GM18873 (cell line): ENCODE measurements around the gene MOV10L1.

ENCODE experiments used
- ATAC-seq: cut with Tn5 transposase; IDR thresholded peaks from one replicate; pipeline ENCODE4 v1.9.1; 2021; ENCODE audit warnings: mild to moderate bottlenecking, moderate library complexity, moderate number of reproducible peaks; ENCODE audit not compliant: unreplicated experiment, low FRiP score

The MOV10L1 gene

GRCh38 chr22:50184902-50185374 lies 95.1 kb downstream of the MOV10L1 start:
- no peak for ATAC-seq

- no peak for ATAC-seq
Observed at GRCh38 chr22:50185375-50186087, 95.7 kb downstream of the MOV10L1 start, which contains the start of gene TRABD. TRABD (plus strand) TSS chr22:50185913; CDS start chr22:50193061, 7,148 bp downstream.

GRCh38 chr22:50186181-50186714 lies 96.4 kb downstream of the MOV10L1 start:
- no peak for ATAC-seq

DNA sequence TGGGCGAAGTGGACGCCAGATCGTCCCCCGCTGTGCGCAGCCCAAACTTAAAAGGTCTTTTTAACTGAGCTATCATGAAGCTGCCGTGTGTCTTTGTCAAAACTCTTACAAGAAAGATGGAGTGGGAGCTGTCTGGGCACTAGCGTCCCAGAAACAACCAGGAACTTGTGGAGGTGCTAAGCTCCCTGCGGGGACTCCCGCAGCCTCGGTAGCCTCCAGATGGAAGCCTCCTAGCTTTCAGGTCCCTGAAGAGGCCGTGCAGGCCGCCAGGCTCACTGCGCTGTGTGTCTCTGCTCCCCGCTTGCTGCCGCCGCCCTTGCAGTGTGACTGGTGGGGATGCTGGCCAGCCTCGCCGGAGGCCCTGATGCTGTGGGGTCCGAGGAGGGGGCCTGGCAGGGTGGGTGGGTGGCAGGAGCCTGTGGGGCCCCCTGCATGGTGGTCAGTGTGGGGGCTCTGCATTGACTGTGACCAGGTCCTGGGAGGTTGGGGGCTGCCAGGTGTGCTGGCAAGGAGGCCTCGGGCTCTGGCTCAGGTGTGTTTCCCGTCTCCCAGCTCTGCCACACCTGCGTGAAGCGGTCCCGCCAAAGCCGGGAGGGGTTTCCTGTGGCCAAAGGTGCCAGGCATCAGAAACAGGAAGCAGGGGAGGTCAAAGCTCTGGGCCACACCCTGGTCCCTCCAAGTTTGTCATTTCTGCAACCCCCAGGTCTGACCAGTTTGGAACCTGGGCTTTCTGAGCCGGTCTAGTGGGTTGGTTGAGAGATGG lies 97.1 kb downstream of the MOV10L1 start:
- ATAC-seq: no peak

- no peak for ATAC-seq
Observed at GRCh38 chr22:50188356-50188755, 98.5 kb downstream of the MOV10L1 start.

- ATAC-seq: no peak
Observed at GRCh38 chr22:50189184-50189848, 99.5 kb downstream of the MOV10L1 start.

DNA sequence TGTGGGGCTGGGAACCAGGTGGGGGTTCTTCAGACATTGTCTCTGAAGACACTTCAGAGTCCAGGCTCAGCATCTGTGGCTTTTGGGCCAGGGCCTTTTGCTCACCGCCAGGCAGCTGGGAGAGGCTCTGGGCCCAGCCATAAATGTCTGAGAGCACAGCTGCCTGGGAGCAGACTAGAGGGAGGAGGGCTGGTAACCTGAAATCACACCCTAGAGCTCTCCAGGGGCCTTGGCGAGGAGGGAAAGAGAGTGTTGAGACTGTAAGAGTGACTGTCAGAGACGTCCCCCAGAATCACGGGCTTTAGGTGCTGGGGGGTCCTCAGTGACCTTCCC lies 100.0 kb downstream of the MOV10L1 start:
- ATAC-seq: no peak

DNA sequence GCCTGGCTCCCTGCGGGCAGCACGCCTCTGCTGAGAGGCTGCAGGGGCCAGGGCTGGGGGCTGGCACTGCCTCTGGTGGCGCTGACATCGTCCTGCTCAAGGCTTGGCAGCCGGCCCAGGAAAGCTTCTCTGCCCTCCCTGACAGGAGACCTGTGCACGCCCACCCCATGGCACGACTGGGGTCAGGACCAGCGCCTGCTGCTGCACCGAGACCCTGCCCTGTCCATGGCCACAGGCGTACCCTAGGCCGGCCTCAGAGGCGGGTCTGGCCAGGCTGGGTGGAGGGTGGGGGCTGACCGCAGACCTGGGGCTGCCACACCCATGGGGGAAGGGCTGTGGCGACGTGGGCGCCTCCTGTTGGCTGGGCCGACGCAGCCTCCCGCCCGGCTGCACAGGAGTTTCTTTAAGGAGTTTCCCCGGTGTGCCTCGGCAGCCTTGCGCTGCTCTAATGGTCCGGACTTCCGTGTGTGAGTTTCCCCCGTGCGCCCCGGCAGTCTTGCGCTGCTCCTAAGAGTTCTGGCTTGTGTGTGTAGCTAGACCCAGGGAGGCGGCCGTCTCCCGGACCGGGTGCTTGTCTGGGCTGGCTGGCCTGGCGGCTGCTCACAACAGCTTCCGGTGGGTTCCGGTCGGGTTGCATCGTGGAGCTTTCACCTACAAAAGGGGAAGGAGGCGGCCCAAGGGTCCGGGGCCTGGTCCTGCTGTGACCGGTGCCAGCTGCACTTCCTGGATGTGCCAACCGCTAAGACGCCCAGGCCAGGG lies 100.6 kb downstream of the MOV10L1 start:
- ATAC-seq: peak; percentile 33

DNA sequence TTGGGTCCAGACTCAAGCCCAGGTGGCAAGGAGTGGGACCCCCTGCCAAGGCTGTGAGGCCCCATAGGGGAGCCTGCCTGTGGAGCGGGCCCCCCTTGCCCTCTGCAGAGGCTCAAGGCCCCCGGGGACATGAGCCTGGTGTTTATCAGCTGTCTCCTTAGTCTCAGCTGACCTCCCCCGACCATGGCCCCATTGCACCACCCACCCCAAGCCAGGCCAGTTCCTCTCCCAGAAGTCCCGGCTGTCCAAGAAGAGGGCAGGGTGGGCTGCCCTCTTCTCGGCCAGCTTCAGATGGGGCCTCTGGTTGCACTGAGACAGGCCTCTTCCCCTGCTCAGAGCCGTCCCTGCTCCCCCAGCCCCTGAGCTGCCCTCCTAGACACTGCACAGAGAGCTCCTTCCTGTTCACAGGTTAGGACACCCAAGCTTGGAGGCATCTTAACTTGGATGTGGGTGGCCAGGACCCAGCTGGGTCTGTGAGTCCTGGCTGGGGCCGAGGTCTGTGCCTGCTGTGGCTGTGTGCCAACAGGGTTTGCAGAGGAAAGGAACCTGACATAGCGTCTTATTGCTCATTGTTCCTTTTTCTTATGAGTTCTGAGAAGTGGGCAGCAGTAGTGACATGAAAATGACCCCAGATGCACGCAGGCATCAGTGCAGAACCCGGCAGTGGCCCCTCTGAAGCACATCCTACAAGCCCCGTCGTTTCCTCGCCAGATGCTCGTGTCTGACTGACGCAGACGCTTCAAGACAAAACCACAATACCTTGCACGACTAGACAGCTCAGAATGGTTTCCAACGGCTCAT lies 101.3 kb downstream of the MOV10L1 start:
- no peak for ATAC-seq

DNA sequence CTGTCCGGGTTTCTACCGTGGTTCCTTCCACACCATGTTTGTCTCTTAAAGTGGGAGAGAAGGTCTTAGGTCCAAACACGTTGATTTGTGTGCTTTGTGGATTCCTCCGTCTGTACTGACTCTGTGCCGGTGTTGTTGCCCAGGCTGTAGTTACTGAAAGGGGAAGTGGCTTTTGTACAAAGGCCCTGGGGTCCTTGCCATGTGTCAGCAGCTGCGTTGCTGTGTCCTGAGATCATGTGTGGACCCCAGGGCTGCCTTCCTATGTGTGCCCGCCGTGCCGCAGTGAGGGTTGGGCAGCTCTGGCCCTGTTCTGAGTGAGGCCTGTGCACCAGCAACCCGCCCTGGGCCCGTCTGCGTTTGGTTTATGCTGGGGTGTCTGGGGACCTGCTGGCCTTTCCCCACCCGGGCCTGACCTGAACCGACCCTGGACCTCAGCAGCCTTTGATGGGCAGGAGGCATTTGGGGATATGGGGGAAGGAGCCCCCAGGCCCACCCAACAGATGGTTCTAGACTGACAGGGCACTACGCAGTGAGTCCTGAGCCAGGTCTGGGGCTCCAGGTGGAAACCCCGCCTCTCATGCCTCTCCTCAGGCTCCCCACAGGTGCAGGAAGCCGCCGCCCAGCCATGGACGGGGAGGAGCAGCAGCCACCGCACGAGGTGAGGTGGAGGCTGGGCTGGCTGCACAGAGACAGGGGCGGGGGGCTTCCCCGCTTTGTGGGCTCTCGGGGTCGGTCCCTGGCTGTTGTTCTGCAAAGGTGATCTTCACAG lies 102.8 kb downstream of the MOV10L1 start:
- ATAC-seq: no peak

DNA sequence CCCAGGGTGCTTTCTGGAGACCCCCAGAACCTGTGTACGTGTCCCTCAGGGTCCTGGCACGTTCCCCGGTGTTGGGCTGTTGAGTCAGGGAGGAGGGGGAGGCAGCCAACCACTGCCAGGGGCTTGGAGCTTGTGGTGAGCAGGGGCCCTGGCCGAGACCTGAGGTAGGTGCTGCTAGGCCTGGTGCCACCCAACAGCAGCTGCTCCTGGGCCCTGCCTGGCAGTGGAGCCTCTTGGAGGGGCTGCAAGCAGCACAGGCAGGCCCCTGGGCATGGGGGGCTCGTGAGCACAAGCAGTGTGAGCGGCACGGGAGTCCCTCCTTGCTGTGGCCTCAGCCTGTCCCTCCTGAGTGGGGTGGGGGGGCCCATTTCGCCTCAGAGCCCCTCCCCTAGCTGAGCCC lies 103.8 kb downstream of the MOV10L1 start:
- ATAC-seq: no peak

DNA sequence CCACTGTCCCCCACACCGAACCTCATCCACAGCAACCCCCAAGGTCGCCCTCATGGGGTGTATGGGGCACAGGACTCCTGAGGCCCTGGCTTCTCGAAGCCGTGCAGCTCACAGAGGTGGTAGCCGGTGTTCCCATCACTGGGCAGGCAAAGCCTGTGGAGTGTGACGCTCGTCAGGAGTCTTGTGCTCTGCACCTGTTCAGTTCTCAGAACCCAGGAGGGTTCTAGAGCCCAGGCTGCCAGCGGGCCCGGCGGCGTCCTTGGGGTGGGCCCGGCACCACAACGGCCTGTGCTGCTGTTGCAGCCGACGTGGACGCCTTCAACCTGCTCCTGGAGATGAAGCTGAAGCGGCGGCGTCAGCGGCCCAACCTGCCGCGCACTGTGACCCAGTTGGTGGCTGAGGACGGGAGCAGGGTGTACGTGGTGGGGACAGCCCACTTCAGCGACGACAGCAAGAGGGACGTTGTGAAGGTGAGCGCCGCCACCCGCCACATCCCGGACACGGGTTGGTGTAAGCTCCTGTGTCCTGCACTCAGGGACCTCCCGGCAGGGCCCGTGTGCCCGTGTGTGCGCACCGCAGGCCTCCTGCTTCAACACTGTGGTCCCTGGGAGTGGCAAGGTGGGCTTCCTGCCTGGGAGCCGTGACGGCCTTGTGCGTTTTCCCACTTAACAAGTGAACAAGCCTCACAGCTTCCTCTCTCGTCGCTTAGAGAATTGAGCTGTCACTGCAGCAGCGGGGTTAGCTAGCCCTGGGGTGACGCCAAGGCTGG lies 104.4 kb downstream of the MOV10L1 start:
- no peak for ATAC-seq

GRCh38 chr22:50196256-50196655 lies 106.5 kb downstream of the MOV10L1 start:
- ATAC-seq: no peak

- no peak for ATAC-seq
Observed at GRCh38 chr22:50197000-50197800, 107.4 kb downstream of the MOV10L1 start.

DNA sequence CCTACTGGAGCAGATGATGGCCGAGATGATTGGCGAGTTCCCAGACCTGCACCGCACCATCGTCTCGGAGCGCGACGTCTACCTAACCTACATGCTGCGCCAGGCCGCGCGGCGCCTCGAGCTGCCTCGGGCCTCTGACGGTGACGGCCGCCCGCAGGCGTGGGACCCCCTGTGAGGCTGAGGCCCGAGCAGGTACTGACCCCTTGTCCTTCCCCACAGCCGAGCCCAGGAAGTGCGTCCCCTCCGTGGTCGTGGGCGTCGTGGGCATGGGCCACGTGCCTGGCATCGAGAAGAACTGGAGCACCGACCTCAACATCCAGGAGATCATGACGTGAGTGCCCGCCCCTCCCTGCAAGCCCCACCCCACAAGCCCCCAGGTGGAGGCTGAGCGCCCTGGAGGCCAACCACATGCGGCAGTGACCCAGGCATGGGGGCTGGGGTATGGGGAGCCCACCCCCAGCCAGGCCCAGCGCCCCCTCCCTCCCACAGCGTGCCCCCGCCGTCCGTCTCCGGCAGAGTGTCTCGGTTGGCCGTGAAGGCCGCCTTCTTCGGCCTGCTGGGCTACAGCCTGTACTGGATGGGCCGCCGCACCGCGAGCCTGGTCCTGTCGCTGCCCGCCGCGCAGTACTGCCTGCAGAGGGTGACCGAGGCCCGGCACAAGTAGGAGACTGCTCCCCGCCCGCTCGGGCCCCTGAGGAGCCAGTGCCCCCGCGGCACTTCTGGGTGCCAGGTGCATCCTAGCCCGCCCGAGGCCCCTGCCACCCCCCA lies 108.2 kb downstream of the MOV10L1 start:
- no peak for ATAC-seq

DNA sequence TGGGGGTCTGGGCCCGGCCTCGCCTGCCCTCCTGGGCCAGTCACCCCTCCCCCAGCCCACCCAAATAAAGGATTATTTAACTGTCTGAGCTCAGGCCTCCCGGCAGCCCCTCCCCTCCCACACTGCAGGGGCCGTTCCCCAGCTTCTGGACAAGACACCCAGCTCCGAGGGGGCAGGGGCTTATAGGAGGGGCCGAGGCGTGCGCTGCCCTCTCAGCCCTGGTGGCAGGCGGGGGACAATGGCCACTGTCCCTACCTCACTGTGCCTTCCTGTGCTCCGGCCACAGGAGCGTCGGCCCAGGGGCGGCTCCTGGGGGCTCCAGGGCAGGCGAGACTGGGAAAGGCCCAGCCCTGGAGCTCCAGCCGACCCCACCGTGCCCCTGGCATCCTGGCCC lies 108.8 kb downstream of the MOV10L1 start:
- no peak for ATAC-seq
